ENCODE data around the gene ALDH1L1.

- no peak for TF ChIP-seq GATA2 (IDR thresholded peaks at IDR 0.05; ENCODE audit: low read depth, low read length)
- TF ChIP-seq GATA3 (IDR thresholded peaks at IDR 0.05; ENCODE audit: low read depth, low read length) = no peak
Observed at GRCh38 chr3:126077754-126078153, 102.6 kb downstream of the ALDH1L1 start.
